HCT116 (cell line): ENCODE data around the gene WNT3A. TPM values are rescaled to one million over a fixed set of nuclear protein-coding genes. Genes with fewer than 3 reads are reported as not detected.

Experiments used
- ATAC-seq: fragments of 200-7000 bp; cut with Tn5 transposase; 2 replicates; pipeline ENCODE4 v1.9.1; 2020; ENCODE audit warnings: mild to moderate bottlenecking, moderate library complexity
- BruUV-seq: library from RNA; stranded (reverse); fragments of 400-500 nt; replicated peaks from 2 replicates; lab custom pipeline; 2021; lab: Mats Ljungman, UMichigan
- CTCF ChIA-PET: fragments of 300-600 bp; sonication (Branson Sonifier 250); formaldehyde crosslinking; loops from one replicate; lab custom pipeline; 2021; ENCODE audit warnings: antibody characterized with exemption; lab: Charles Lee
- POLR2A ChIA-PET: fragments of 300-600, 350-600 bp; sonication (Branson Sonifier 250); formaldehyde crosslinking; loops from one replicate; lab custom pipeline; 2021; ENCODE audit warnings: antibody characterized with exemption; lab: Charles Lee
- RAD21 ChIA-PET, 2 experiments: fragments of 300-600 bp; sonication (Branson Sonifier 250); formaldehyde crosslinking; loops; one replicate each; lab custom pipeline; 2023; ENCODE audit warnings: low total read pairs in 2 of 2; ENCODE audit not compliant: uncharacterized antibody in 2 of 2, unreplicated experiment in 2 of 2, low non-redundant PET in 1 of 2; lab: Charles Lee
- DNase-seq: peaks from one replicate; pipeline ENCODE4 v3.0.0-alpha.2; 2010; ENCODE audit warnings: low read depth, low spot score
- H2AFZ ChIP-seq: fragments of 200-600 bp; shearing (Covaris generic), sonication (generic); 2 replicates; pipeline ENCODE4 v1.6.1; 2017; ENCODE audit warnings: low read depth, mixed run types, mixed read lengths, antibody characterized with exemption, low read length; ENCODE audit not compliant: poor library complexity, severe bottlenecking
- H3K27ac ChIP-seq: 2 replicates; pipeline ENCODE4 v1.5.1; 2012; ENCODE audit warnings: low read depth, low read length
- H3K27me3 ChIP-seq: fragments of 200-600 bp; sonication (generic); 2 replicates; pipeline ENCODE4 v1.6.1; 2016; ENCODE audit warnings: mixed run types, low read length, mixed read lengths; ENCODE audit not compliant: insufficient read depth
- H3K36me3 ChIP-seq, 2 experiments: fragments of 200-500 bp in 1 of 2; fragments of 200-600 bp in 1 of 2; sonication (Bioruptor generic) in 1 of 2; sonication (generic) in 1 of 2; 2 replicates each; pipeline versions ENCODE4 v1.5.1 to v1.6.1; 2014 to 2016; ENCODE audit warnings: low read length in 2 of 2, inconsistent platforms in 1 of 2, mixed read lengths in 1 of 2, mixed run types in 1 of 2; ENCODE audit not compliant: insufficient read depth in 2 of 2, control insufficient read depth in 1 of 2
- H3K4me1 ChIP-seq, 2 experiments: fragments of 200-600 bp in 1 of 2; sonication (generic) in 1 of 2; 2 replicates each; pipeline versions ENCODE4 v1.5.1 to v1.6.1; 2012 to 2017; ENCODE audit warnings: low read length in 2 of 2, inconsistent platforms in 1 of 2, mild to moderate bottlenecking in 1 of 2, mixed read lengths in 1 of 2, mixed run types in 1 of 2, moderate library complexity in 1 of 2; ENCODE audit not compliant: insufficient read depth in 2 of 2, control insufficient read depth in 1 of 2
- H3K4me2 ChIP-seq: fragments of 200-600 bp; sonication (generic); 2 replicates; pipeline ENCODE4 v1.6.1; 2017; ENCODE audit warnings: mixed run types, low read length, mixed read lengths
- H3K4me3 ChIP-seq, 2 experiments: fragments of 200-600 bp in 1 of 2; sonication (generic) in 1 of 2; replicated peaks in 1 of 2; 2 replicates each; pipeline ENCODE4 v1.5.1; 2011 to 2016; ENCODE audit warnings: low read length in 2 of 2, control low read depth in 1 of 2, low read depth in 1 of 2, mild to moderate bottlenecking in 1 of 2, mixed read lengths in 1 of 2, mixed run types in 1 of 2
- H3K79me2 ChIP-seq: fragments of 200-600 bp; sonication (generic); 2 replicates; pipeline ENCODE4 v1.6.1; 2017; ENCODE audit warnings: mild to moderate bottlenecking, mixed run types, low read length, moderate library complexity, mixed read lengths; ENCODE audit not compliant: insufficient read depth
- H3K9ac ChIP-seq: fragments of 200-600 bp; sonication (generic); 2 replicates; pipeline ENCODE4 v1.6.1; 2016; ENCODE audit warnings: low read length, mixed read lengths
- H3K9me2 ChIP-seq: fragments of 200-600 bp; sonication (generic), shearing (Covaris generic); 2 replicates; pipeline ENCODE4 v1.6.1; 2017; ENCODE audit warnings: mixed run types, mild to moderate bottlenecking, moderate library complexity; ENCODE audit not compliant: insufficient read depth
- H3K9me3 ChIP-seq, 2 experiments: fragments of 200-500 bp in 1 of 2; fragments of 200-600 bp in 1 of 2; sonication (Bioruptor generic) in 1 of 2; sonication (generic) in 1 of 2; 2 replicates each; pipeline ENCODE4 v1.6.1; 2014 to 2017; ENCODE audit warnings: low read length in 2 of 2, mixed read lengths in 2 of 2, inconsistent platforms in 1 of 2, low read depth in 1 of 2, mild to moderate bottlenecking in 1 of 2, mixed run types in 1 of 2, moderate library complexity in 1 of 2; ENCODE audit not compliant: control insufficient read depth in 1 of 2, insufficient read depth in 1 of 2
- H4K20me1 ChIP-seq: fragments of 200-600 bp; sonication (generic), shearing (Covaris generic); 2 replicates; pipeline ENCODE4 v1.6.1; 2017; ENCODE audit warnings: mixed run types, mild to moderate bottlenecking, moderate library complexity; ENCODE audit not compliant: insufficient read depth
- CEBPB ChIP-seq: IDR thresholded peaks from 2 replicates; pipeline ENCODE4 v1.6.1; 2012; ENCODE audit warnings: low read depth
- EGR1 ChIP-seq: IDR thresholded peaks from 2 replicates; pipeline ENCODE4 v1.6.1; 2012; ENCODE audit warnings: low read depth
- ELF1 ChIP-seq: IDR thresholded peaks from 2 replicates; pipeline ENCODE4 v1.6.1; 2012; ENCODE audit warnings: low read depth, borderline replicate concordance
- FOSL1 ChIP-seq: IDR thresholded peaks from 2 replicates; pipeline ENCODE4 v1.6.1; 2012; ENCODE audit warnings: low read depth
- POLR2A ChIP-seq: IDR thresholded peaks from 2 replicates; pipeline ENCODE4 v1.7.0; 2011; ENCODE audit warnings: borderline replicate concordance; ENCODE audit not compliant: insufficient read depth, insufficient read length; ENCODE audit errors: extremely low read depth
- POLR2AphosphoS5 ChIP-seq: IDR thresholded peaks from 2 replicates; pipeline ENCODE4 v1.6.1; 2011; ENCODE audit warnings: mild to moderate bottlenecking, low read depth, low read length, moderate library complexity
- SIN3A ChIP-seq: IDR thresholded peaks from 2 replicates; pipeline ENCODE4 v1.6.1; 2012; ENCODE audit warnings: low read depth
- SP1 ChIP-seq: IDR thresholded peaks from 2 replicates; pipeline ENCODE4 v1.6.1; 2012; ENCODE audit warnings: low read depth
- SRF ChIP-seq: IDR thresholded peaks from 2 replicates; pipeline ENCODE4 v1.6.1; 2012; ENCODE audit warnings: low read depth
- TCF7L2 ChIP-seq: IDR thresholded peaks from 2 replicates; pipeline ENCODE4 v1.7.0; 2011; ENCODE audit warnings: borderline replicate concordance, inconsistent platforms; ENCODE audit not compliant: insufficient read depth, insufficient read length; ENCODE audit errors: extremely low read depth
- YY1 ChIP-seq: IDR thresholded peaks from 2 replicates; pipeline ENCODE4 v1.6.1; 2011; ENCODE audit warnings: low read length, low read depth, moderate library complexity, mild to moderate bottlenecking; ENCODE audit not compliant: insufficient replicate concordance; ENCODE audit errors: extremely low read depth
- ZFX ChIP-seq: fragments of 450-650 bp; IDR thresholded peaks from 2 replicates; pipeline ENCODE4 v1.6.1; 2017
- ZNF274 ChIP-seq: fragments of 200-500 bp; sonication (Bioruptor generic); IDR thresholded peaks from 2 replicates; pipeline ENCODE4 v1.6.1; 2014; ENCODE audit warnings: mild to moderate bottlenecking, low read depth, low read length, inconsistent platforms
- intact Hi-C: fragments of 100-400 bp; cut with micrococcal nuclease; formaldehyde crosslinking; loops from 2 replicates; pipeline ENCODE4 v1.10.0; 2022
- total RNA-seq: library from RNA; stranded (reverse); gene quantifications from one replicate; pipeline ENCODE4 v1.2.1, GENCODE V29; 2021; ENCODE audit not compliant: unreplicated experiment
- TF ChIP-seq, protein P1 (sequence below): IDR thresholded peaks from 2 replicates; pipeline ENCODE4 v1.6.1; 2012
- TF ChIP-seq, protein P2 (sequence below): IDR thresholded peaks from 2 replicates; pipeline ENCODE4 v1.6.1; 2011; ENCODE audit warnings: mild to moderate bottlenecking, low read length, moderate library complexity; ENCODE audit not compliant: insufficient replicate concordance; ENCODE audit errors: extremely low read depth

The WNT3A gene
- total RNA-seq, 1 experiment from 2014 or later: 3.7 TPM

DNA sequence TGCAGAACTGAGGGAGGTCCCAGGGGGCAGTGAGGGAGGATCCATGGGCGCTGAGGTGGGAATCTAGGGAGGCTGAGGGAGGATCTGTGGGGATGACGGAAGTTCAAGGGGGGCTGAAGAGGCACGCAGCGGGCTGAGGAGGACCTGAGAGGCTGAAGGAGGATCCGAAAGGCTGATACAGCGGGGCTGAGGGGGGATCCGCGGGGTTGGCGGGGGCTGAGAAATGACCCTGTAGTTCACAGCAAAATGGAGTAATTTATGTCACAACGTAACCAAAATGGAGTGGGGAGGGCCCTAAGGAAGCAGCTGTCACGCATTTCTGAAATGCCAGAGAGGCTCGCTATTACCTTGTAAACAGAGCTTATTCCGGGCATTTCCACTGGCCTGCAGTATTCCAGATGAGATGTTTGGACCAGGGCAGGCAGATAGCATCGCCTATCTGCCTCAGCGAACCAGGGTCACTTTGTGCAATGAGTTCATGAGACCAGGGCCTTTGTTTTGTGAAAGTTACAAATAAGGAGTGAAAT, 103.2 kb downstream of the WNT3A start (continued):
- TF ChIP-seq, protein P1, sequence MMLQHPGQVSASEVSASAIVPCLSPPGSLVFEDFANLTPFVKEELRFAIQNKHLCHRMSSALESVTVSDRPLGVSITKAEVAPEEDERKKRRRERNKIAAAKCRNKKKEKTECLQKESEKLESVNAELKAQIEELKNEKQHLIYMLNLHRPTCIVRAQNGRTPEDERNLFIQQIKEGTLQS: no peak
- TF ChIP-seq, protein P2, sequence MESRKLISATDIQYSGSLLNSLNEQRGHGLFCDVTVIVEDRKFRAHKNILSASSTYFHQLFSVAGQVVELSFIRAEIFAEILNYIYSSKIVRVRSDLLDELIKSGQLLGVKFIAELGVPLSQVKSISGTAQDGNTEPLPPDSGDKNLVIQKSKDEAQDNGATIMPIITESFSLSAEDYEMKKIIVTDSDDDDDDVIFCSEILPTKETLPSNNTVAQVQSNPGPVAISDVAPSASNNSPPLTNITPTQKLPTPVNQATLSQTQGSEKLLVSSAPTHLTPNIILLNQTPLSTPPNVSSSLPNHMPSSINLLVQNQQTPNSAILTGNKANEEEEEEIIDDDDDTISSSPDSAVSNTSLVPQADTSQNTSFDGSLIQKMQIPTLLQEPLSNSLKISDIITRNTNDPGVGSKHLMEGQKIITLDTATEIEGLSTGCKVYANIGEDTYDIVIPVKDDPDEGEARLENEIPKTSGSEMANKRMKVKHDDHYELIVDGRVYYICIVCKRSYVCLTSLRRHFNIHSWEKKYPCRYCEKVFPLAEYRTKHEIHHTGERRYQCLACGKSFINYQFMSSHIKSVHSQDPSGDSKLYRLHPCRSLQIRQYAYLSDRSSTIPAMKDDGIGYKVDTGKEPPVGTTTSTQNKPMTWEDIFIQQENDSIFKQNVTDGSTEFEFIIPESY: no peak
- TF ChIP-seq SRF (no peak), ELF1 (no peak), SIN3A (no peak), SP1 (no peak), EGR1 (no peak), ZFX (no peak)

DNA sequence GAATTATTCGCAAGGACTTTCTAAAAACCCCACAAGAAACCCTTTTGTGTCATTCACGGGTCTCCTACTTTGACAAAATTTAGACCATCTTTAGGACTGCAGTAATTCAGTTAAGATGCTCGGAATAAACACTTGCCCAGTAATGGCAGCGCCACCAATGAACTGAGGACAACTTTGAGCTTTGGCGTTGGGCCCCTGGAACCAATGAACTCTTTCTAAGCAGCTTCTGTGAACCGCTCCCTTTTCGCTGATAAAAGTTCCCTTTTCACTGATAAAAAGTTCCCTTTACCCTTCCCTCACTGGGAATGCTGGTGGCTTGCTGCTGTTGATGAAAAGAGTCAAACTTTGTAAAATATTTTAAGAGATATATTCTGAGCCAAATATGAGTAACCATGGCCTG, 103.8 kb downstream of the WNT3A start:
- H3K9me3 ChIP-seq: no peaks in the 10 kb centered on the region
- peaks cover 25% of the 10 kb centered on the region for H3K79me2 ChIP-seq
- RAD21 ChIA-PET: no interaction called here
- peak overlapping the region; percentile 97; the same call in 1 of the 2 replicates for H3K9ac ChIP-seq
- H4K20me1 ChIP-seq: no peaks in the 10 kb centered on the region
- intact Hi-C loops: no loop called here
- TF ChIP-seq, protein P1: no peak
- TF ChIP-seq TCF7L2: no peak
- TF ChIP-seq YY1: no peak
- no peak for TF ChIP-seq SRF
- no peak for TF ChIP-seq POLR2AphosphoS5
- no peak for TF ChIP-seq POLR2A
- TF ChIP-seq CEBPB: no peak
- TF ChIP-seq ZNF274: no peak
- no peak for TF ChIP-seq FOSL1
- no peak for TF ChIP-seq SIN3A
- TF ChIP-seq, all 23 proteins: peak for 0
- peaks cover 4 to 14% of the 10 kb centered on the region in 2 experiments; a peak in 3 of 4 replicates for H3K4me1 ChIP-seq
- no peak overlapping the region for H2AFZ ChIP-seq
- DNase-seq (no peak), ATAC-seq (no peak)
- H3K4me2 ChIP-seq: peak overlapping the region; percentile 99
- H3K4me3 ChIP-seq: peak overlapping the region in 1 of 2 experiments; percentile 97; a peak in 1 of 4 replicates
- no peaks in the 10 kb centered on the region for H3K27me3 ChIP-seq
- no peak overlapping the region for H3K27ac ChIP-seq
- H3K9me2 ChIP-seq: no peaks in the 10 kb centered on the region
- no TSS peak for BruUV-seq
- ChIA-PET POLR2A (no interaction called here), CTCF (interaction anchor here (1.7 kb wide), 1 partner anchor 21 kb away, joined by 6 read pairs; no protein-coding TSS in a partner anchor)
- H3K36me3 ChIP-seq: peaks cover 0 to 14% of the 10 kb centered on the region in 2 experiments; a peak in 1 of 4 replicates
